ENCODE results near the gene PRKD3. TPM values are rescaled to one million over a fixed set of nuclear protein-coding genes. Genes with fewer than 3 reads are reported as not detected.

The PRKD3 gene
- total RNA-seq, 1 donor from 2014 or later = 50.1 TPM

DNA sequence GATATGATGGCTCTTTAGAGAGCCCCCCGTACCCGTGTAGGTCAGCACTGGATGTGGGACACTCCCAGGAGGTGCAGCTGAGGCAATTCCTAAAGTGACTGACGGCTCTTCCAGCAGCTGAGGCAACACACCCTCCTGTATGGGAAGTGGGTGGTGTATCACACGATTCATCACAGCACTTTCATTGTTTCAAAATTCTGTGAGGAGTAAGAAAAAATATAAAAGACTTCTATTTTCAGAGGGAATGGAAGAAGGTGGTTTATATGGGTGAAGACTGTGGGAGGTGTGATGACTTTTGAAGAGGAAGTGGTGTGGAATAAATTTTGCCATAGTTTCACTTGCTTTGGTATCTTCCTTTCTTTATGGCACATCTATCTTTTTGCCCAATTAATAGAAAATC, 42.1 kb upstream of the PRKD3 start:
- Mint-ChIP-seq H3K9me3 (ENCODE audit: unreplicated experiment) (no peaks in the 10 kb centered on the region), H3K4me1 (ENCODE audit: unreplicated experiment) (peaks cover 3% of the 10 kb centered on the region), H3K36me3 (ENCODE audit: unreplicated experiment) (no peaks in the 10 kb centered on the region), H3K27me3 (ENCODE audit: unreplicated experiment) (peaks cover 5% of the 10 kb centered on the region), H3K27ac (ENCODE audit: unreplicated experiment) (no peak overlapping the region), H3K4me3 (ENCODE audit: unreplicated experiment) (no peak overlapping the region)
- TF ChIP-seq, protein P1, sequence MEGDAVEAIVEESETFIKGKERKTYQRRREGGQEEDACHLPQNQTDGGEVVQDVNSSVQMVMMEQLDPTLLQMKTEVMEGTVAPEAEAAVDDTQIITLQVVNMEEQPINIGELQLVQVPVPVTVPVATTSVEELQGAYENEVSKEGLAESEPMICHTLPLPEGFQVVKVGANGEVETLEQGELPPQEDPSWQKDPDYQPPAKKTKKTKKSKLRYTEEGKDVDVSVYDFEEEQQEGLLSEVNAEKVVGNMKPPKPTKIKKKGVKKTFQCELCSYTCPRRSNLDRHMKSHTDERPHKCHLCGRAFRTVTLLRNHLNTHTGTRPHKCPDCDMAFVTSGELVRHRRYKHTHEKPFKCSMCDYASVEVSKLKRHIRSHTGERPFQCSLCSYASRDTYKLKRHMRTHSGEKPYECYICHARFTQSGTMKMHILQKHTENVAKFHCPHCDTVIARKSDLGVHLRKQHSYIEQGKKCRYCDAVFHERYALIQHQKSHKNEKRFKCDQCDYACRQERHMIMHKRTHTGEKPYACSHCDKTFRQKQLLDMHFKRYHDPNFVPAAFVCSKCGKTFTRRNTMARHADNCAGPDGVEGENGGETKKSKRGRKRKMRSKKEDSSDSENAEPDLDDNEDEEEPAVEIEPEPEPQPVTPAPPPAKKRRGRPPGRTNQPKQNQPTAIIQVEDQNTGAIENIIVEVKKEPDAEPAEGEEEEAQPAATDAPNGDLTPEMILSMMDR (IDR thresholded peaks at IDR 0.05) = no peak
- no peak for DNase-seq (ENCODE audit: extremely low spot score, unreplicated experiment)

DNA sequence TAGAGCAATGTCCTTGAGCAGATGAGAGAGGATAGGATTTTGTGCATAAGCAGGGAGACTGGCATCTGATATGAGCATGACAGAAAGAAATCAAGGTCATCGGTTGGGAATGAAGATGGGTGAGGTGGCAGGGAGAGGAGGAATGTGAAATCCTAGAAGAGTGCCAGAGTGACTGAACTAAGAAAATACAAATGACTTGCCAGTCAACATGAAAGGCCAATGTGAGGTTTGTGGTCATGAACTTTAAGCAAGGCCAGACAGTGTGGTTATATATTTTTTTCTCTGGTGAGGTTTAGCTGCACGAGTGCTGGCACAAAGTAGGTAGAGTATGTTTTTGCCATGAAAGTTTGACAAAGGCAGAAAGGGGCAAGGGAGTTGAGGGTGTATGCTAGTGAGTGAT, 41.0 kb upstream of the PRKD3 start:
- Mint-ChIP-seq H3K27me3 (ENCODE audit: unreplicated experiment) (peaks cover 10% of the 10 kb centered on the region), H3K27ac (ENCODE audit: unreplicated experiment) (no peak overlapping the region), H3K4me1 (ENCODE audit: unreplicated experiment) (peaks cover 3% of the 10 kb centered on the region), H3K9me3 (ENCODE audit: unreplicated experiment) (no peaks in the 10 kb centered on the region), H3K4me3 (ENCODE audit: unreplicated experiment) (no peak overlapping the region), H3K36me3 (ENCODE audit: unreplicated experiment) (no peaks in the 10 kb centered on the region)
- DNase-seq (ENCODE audit: extremely low spot score, unreplicated experiment) = no peak
- TF ChIP-seq, protein P1 (IDR thresholded peaks at IDR 0.05) = no peak

DNA sequence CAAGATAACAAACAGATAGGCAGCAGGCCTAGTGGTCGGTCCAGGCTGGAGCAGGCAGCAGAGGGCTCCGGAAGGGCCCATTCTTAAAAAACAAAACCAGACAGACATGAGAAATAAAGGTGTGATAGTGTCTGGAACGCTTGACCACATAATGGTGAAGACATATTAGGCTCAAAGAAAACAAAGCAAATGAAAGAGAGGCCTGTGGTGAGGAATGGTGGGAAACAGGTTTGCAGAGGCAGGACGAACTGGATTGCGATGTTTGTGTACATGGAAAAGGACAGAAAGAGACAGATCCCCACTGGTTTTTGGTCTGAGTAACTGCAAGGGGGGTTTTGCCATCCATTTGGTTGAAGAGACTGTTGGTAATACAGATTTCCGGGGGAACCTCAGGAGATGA, 39.7 kb upstream of the PRKD3 start:
- no peaks in the 10 kb centered on the region for H3K36me3 Mint-ChIP-seq (ENCODE audit: unreplicated experiment)
- H3K4me1 Mint-ChIP-seq (ENCODE audit: unreplicated experiment) = peaks cover 3% of the 10 kb centered on the region
- H3K27ac Mint-ChIP-seq (ENCODE audit: unreplicated experiment) = no peak overlapping the region
- H3K9me3 Mint-ChIP-seq (ENCODE audit: unreplicated experiment) = no peaks in the 10 kb centered on the region
- no peak for DNase-seq (ENCODE audit: extremely low spot score, unreplicated experiment)
- peaks cover 23% of the 10 kb centered on the region for H3K27me3 Mint-ChIP-seq (ENCODE audit: unreplicated experiment)
- TF ChIP-seq, protein P1 (IDR thresholded peaks at IDR 0.05) = no peak
- no peak overlapping the region for H3K4me3 Mint-ChIP-seq (ENCODE audit: unreplicated experiment)

DNA sequence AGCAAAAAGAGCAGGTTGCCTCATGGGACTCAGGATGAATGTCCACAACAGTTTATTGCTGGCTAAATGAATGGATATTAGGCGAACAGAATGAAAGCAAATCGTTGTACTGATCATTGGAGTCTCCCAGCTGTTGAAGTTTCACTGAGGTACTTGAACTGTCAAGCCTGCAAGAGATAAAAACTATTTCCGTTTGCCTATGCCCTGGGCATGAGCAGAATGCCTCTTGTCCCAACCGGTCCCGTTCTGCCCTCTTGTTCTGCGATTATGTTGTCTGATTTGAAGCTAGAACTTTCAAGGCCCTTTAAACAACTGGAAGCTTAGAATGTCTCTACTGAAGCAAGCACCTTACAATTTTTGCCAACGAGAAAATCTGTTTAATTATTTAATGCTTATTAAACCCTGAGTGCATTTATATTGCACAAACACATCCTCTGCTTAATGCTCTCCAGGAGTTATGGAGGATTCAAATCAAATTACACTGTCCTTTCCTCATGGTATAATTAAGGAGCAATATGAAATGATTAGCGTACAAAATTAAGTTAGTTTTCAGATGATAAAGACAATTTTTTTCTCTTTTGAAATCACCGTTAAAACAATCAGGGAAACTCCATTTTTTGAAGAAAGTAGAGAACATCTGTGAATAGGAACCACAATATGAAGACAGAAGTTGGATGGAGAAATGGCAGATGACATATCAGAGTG, 37.5 kb upstream of the PRKD3 start:
- Mint-ChIP-seq H3K4me3 (ENCODE audit: unreplicated experiment) (no peak overlapping the region), H3K27me3 (ENCODE audit: unreplicated experiment) (peaks cover 29% of the 10 kb centered on the region), H3K27ac (ENCODE audit: unreplicated experiment) (no peak overlapping the region), H3K36me3 (ENCODE audit: unreplicated experiment) (no peaks in the 10 kb centered on the region), H3K4me1 (ENCODE audit: unreplicated experiment) (peaks cover 3% of the 10 kb centered on the region), H3K9me3 (ENCODE audit: unreplicated experiment) (no peaks in the 10 kb centered on the region)
- TF ChIP-seq, protein P1 (IDR thresholded peaks at IDR 0.05) = no peak
- no peak for DNase-seq (ENCODE audit: extremely low spot score, unreplicated experiment)

DNA sequence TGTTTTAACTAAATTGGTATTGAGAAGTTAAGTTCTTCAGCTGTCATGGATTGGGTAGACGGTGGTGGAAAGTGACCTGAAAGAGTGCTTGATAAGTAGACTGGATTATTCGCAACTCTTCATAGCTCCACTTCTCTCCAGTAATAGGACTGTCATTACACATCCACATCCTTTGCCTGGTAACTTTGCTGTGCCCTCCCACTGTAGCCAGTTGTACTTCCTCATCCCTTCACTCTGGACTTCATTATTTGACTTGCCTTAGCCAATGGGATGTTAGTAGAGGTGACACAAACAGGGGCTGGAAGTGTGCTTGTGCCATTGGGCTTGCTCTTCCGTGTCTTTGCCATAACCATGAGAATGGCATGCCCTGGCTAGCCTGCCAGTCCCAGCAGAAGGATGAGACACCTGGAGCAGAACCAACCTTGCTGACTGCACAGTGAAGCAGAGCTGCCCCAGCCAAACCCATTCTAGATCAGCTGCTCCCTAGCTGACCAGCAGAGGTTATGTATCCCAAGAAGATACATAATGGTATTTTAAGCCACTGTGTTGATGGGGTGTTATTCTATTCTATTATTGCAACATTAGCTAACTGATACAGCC, 36.7 kb upstream of the PRKD3 start:
- TF ChIP-seq, protein P1 (IDR thresholded peaks at IDR 0.05) = no peak
- Mint-ChIP-seq H3K27ac (ENCODE audit: unreplicated experiment) (no peak overlapping the region), H3K9me3 (ENCODE audit: unreplicated experiment) (no peaks in the 10 kb centered on the region), H3K4me3 (ENCODE audit: unreplicated experiment) (no peak overlapping the region), H3K4me1 (ENCODE audit: unreplicated experiment) (peaks cover 2% of the 10 kb centered on the region), H3K36me3 (ENCODE audit: unreplicated experiment) (no peaks in the 10 kb centered on the region), H3K27me3 (ENCODE audit: unreplicated experiment) (peaks cover 32% of the 10 kb centered on the region)
- DNase-seq (ENCODE audit: extremely low spot score, unreplicated experiment) = no peak
